HG02973 (cell line): Measurements from ENCODE around the gene SHISA9.
"Not testable (repeated sequence)": the region's sequence is repeated elsewhere in the genome, so short reads cannot be mapped to it uniquely, and the experiment has no call there.

Source experiments
- ATAC-seq: cut with Tn5 transposase; IDR thresholded peaks from one replicate; pipeline ENCODE4 v1.9.1; 2021; ENCODE audit warnings: moderate library complexity; ENCODE audit not compliant: unreplicated experiment

The SHISA9 gene

GRCh38 chr16:12901597-12902461, at the start of gene SHISA9:
Gene SHISA9, plus strand, starts transcription at chr16:12901598.
- ATAC-seq: no peak

GRCh38 chr16:12853972-12854371, 47.4 kb upstream of the SHISA9 start:
- no peak for ATAC-seq

DNA sequence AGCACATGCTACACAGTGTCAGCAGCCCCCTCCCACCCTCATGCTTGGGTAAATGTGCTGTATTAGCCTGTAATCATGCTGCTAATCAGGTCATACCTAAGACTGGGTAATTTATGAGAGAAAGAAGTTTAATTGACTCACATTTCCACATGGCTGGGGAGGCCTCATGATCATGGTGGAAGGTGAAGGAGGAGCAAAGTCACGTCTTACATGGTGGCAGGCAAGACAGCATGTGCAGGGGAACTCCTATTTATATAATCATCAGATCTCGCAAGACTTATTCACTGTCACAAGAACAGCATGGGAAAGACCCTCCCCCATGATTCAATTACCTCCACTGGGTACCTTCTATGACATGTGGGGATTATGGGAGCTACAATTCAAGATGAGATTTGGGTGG, 44.0 kb upstream of the SHISA9 start:
- ATAC-seq: not testable (repeated sequence)

DNA sequence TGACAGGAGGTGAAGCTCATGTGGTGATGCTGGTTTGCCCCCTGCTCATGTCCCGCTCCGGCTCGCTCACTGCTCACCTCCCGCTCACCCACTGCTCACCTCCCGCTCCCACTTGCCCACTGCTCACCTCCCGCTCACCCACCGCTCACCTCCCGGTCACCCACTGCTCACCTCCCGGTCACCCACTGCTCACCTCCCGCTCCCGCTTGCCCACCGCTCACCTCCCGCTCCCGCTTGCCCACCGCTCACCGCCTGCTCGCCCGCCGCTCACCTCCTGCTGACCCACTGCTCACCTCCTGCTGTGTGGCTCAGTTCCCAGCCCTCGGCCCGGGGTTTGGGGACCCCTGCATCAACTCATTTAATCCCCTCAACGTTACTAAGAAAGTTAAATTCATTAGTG, 39.1 kb upstream of the SHISA9 start:
- ATAC-seq: no peak

GRCh38 chr16:12862941-12863340, 38.5 kb upstream of the SHISA9 start:
- ATAC-seq: no peak

GRCh38 chr16:12866981-12867551, 34.3 kb upstream of the SHISA9 start:
- ATAC-seq: no peak

DNA sequence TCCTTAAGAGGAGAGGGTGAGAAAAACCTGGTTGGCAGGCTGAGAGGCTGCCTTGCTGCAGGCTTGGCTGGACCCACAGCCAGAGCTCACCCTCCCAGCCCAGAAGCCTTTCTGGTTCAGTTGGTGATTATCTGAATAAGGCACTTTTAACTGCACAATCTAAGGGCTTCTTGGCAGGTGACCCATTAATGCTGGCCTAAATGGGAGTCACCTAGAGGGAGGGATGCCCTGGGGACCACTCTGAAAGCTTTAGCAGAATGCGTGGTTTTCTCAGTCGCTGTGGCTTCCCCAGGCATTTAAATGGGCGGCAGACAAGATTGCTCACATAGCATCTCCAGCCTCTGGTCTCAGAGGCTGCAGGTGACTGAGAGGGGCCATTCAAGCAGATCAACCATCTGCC, 33.2 kb upstream of the SHISA9 start:
- no peak for ATAC-seq

DNA sequence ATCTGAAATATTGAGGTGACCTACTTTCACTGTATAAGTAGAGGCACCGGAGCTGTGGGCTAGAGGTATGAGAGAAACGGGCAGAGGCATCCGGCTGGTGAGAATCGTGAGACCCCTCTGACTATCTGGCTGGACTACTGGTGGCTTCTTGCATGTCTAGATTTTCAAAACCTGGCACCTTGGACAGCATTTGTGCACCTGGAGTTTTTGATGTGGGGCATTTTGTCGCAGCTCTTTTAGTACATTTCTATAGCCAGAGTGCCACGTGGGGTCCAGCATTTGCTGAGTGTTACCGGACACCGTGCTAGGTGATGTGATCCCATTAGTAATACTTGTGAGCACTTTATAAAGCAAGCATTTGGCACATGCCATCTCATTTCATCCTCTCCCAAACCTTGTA, 32.6 kb upstream of the SHISA9 start:
- ATAC-seq: no peak

DNA sequence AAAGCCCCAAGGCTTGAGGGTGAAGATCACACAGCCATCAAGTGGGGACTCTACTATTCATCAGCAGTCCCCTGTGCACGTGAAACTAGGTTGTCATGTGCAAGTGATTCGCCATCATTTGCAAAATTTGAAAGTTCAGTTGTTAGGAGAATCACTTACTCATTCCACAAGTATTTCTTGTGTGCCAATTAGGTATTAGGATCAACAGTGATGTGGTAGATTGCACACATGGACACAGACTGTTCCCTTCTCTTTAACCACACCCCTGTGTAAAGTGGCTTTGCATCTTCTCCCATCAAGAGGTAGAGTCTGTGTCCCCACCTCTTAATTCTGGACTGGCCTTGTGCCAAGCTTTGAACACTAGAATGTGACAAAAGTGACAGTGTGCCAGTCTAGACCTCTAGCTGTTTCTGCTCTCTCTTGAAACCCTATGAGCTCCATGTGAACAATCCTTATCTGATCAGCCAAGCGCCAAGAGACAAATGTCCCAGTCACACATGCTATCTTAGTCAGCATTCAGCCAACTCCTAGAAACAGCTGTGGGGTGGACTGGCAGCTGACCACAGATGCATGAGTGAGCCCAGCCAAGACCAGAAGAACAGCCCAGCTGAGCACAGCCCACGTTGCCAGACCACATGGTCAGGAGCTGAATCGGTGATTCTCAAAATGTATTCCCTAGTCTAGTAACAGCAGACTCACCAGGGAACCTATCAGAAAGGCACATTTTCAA, 31.5 kb upstream of the SHISA9 start:
- ATAC-seq: no peak

- ATAC-seq: no peak
Measured at GRCh38 chr16:12871784-12872183, 29.6 kb upstream of the SHISA9 start.

- ATAC-seq: no peak
Measured at GRCh38 chr16:12874186-12874585, 27.2 kb upstream of the SHISA9 start.

GRCh38 chr16:12876778-12877177, 24.6 kb upstream of the SHISA9 start:
- no peak for ATAC-seq

GRCh38 chr16:12878973-12879372, 22.4 kb upstream of the SHISA9 start:
- ATAC-seq: no peak

GRCh38 chr16:12879812-12880211, 21.6 kb upstream of the SHISA9 start:
- no peak for ATAC-seq

DNA sequence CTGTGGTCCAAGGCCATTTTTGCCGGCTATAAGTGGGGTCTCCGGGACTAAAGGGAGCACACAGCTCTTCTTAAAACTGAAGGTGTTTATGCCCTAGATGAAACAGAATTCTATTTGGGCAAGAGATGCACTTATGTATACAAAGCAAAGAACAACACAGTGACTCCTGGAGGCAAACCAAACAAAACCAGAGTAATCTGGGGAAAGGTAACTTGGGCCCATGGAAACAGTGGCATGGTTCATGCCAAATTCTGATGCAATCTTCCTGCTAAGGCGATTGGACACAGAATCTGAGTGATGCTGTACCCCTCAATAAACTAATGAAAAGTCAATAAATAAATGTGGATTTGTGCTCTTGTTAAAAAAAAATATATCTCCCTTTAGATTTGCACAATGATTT, 20.2 kb upstream of the SHISA9 start:
- no peak for ATAC-seq

GRCh38 chr16:12881740-12882139, 19.7 kb upstream of the SHISA9 start:
- no peak for ATAC-seq

- no peak for ATAC-seq
Measured at GRCh38 chr16:12885742-12886141, 15.7 kb upstream of the SHISA9 start.

GRCh38 chr16:12891836-12892235, 9.6 kb upstream of the SHISA9 start:
- no peak for ATAC-seq

DNA sequence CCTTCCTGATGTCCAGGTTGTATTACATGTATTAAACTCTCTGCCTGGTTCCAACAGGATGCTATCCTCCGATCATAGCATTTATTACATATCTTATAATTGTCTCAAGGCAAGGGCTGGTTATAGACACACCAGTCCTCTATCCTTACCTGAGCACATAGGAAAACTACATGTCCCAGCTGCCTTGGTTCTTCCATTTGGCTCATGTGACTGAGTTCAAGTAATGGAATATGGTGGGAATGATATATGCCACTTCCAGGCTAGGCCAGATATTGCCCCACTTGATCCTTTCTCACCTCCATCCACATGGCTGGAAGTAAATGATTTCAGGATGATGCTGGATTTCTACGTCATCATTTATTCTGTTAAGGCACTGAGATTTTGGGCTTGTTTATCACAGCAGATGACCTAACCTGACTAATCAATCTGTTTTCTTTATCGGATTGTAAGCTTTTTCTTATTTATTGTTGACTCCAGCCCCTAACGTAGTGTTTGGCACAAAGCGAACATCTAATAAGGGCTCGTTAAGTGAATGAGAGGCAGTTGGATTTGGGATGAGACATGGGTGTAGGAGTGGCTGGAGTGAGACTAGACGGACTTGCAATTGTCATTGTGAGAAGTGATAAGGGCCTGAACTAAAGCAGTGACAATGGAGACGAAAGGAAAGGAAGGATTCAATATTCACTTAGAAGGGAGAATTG, 8.2 kb upstream of the SHISA9 start:
- ATAC-seq: no peak

DNA sequence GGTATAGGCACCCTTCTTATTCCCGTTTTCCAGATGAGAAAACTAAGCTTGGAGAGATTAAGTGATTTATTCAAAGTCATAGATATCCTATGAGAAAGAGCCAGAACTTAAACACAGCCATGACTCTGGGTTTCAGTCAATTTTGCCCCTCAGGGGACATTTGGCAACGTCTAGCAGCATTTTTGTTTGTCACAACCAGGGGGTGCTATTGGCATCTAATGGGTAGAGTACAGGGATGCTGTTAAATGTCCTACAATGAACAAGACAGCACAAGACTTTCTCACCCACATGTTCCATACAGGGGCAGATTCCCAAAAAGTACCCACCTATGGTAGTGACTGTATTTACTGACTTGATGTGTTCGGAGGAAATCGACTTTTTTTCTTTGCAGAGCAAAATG, 4.8 kb upstream of the SHISA9 start:
- ATAC-seq: no peak

DNA sequence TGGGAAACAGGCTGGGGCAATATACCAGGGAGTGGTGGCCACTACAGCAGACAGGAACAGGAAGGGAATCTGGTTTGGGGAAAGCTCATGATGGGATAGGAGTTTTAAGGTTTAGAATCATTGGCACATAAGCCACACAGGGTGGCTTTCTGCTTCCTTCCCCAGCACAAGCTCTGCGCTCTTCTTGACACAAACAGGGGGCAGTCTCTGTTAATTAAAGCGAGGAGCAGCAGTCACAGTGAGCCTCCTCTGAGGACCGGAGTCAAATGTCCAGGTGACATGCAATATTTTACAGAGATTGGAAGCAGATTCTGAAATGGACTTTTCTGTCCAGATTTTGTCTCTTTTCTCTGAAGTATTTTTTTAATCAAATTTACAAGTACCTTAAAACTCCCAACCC, 2.8 kb upstream of the SHISA9 start:
- ATAC-seq: no peak
